Smooth muscle cell (in vitro differentiated cells): ENCODE data around the gene CABS1. TPM values are rescaled to one million over a fixed set of nuclear protein-coding genes. Genes with fewer than 3 reads are reported as not detected.

Source experiments
- DNase-seq: peaks from one replicate; lab custom pipeline; 2025; ENCODE audit not compliant: unreplicated experiment; lab: John Stamatoyannopoulos, UW
- H2AFZ ChIP-seq: fragments of 200-600 bp; sonication (generic); 2 replicates; pipeline ENCODE4 v1.6.0; 2016; ENCODE audit warnings: antibody characterized with exemption, low read depth, mild to moderate bottlenecking
- H3F3A ChIP-seq: fragments of 200-600 bp; sonication (generic); 2 replicates; pipeline ENCODE4 v1.6.0; 2017; ENCODE audit warnings: antibody characterized with exemption, low read depth
- H3K27ac ChIP-seq: fragments of 200-600 bp; sonication (generic); 2 replicates; pipeline ENCODE4 v1.5.1; 2016; ENCODE audit warnings: low read depth, mild to moderate bottlenecking
- H3K27me3 ChIP-seq: fragments of 200-600 bp; sonication (generic); 2 replicates; pipeline ENCODE4 v1.6.1; 2016; ENCODE audit warnings: low read depth, mild to moderate bottlenecking
- H3K36me3 ChIP-seq: fragments of 200-600 bp; sonication (generic); 2 replicates; pipeline ENCODE4 v1.5.1; 2016; ENCODE audit warnings: low read depth
- H3K4me1 ChIP-seq: fragments of 200-600 bp; sonication (generic); 2 replicates; pipeline ENCODE4 v1.5.1; 2016; ENCODE audit warnings: low read depth
- H3K4me2 ChIP-seq: fragments of 200-600 bp; sonication (generic); 2 replicates; pipeline ENCODE4 v1.6.0; 2016; ENCODE audit warnings: mild to moderate bottlenecking
- H3K4me3 ChIP-seq: fragments of 200-600 bp; sonication (generic); 2 replicates; pipeline ENCODE4 v1.5.1; 2016; ENCODE audit warnings: mild to moderate bottlenecking
- H3K79me2 ChIP-seq: fragments of 200-600 bp; sonication (generic); 2 replicates; pipeline ENCODE4 v1.6.0; 2016; ENCODE audit warnings: low read depth, mild to moderate bottlenecking
- H3K9ac ChIP-seq: fragments of 200-600 bp; sonication (generic); 2 replicates; pipeline ENCODE4 v1.6.0; 2016; ENCODE audit warnings: low read depth
- H3K9me3 ChIP-seq: fragments of 200-600 bp; sonication (generic); replicated peaks from 2 replicates; pipeline ENCODE4 v1.5.1; 2016; ENCODE audit warnings: low read depth
- H4K20me1 ChIP-seq: fragments of 200-600 bp; sonication (generic); 2 replicates; pipeline ENCODE4 v1.6.0; 2016; ENCODE audit warnings: low read depth
- CTCF ChIP-seq: fragments of 200-600 bp; sonication (generic); IDR thresholded peaks from 2 replicates; pipeline ENCODE4 v1.5.1; 2017; ENCODE audit warnings: borderline replicate concordance, mild to moderate bottlenecking, antibody characterized with exemption; ENCODE audit not compliant: insufficient read depth, poor library complexity, severe bottlenecking
- WGBS: methylation state at CpG from one replicate; pipeline ENCODE4 v1.1.7; 2016; ENCODE audit warnings: low lambda C conversion rate; 5-methylcytosine and 5-hydroxymethylcytosine counted together
- polyA plus RNA-seq: library from polyadenylated mRNA; unstranded; fragments of >200 nt; fragmentation: Nextera tagmentation; extraction: Ambion mirVana; gene quantifications from 2 replicates; pipeline ENCODE4 v1.2.1, GENCODE V29; 2016
- total RNA-seq: library from RNA; depleted of rRNA; stranded (reverse); fragments of >200 nt; gene quantifications from 2 replicates; pipeline ENCODE4 v1.2.3, GENCODE V29; 2014

The CABS1 gene
- total and polyA plus RNA-seq, 2 experiments from 2014 or later = not detected

GRCh38 chr4:70382691-70383181, 48.0 kb downstream of the CABS1 start, which contains the start of gene SMR3B:
SMR3B (plus strand) TSS chr4:70383131; CDS start chr4:70384511, 1,380 bp downstream.
- Histone ChIP-seq H2AFZ (no peak within 1 kb of the TSS), H3K4me1 (no peaks in the 10 kb centered on the region), H3K27ac (no peak within 1 kb of the TSS), H3F3A (no peaks in the 10 kb centered on the region), H3K4me3 (no peak within 1 kb of the TSS), H4K20me1 (no peaks in the 10 kb centered on the region), H3K79me2 (no peaks in the 10 kb centered on the region), H3K4me2 (no peak within 1 kb of the TSS), H3K9me3 (no peaks in the 10 kb centered on the region), H3K9ac (no peak within 1 kb of the TSS), H3K36me3 (no peaks in the 10 kb centered on the region), H3K27me3 (no peaks in the 10 kb centered on the region)
- no peak for DNase-seq
- TF ChIP-seq CTCF = no peak
- WGBS = 90% methylated on average over 5 of the region's 5 CpGs

Other genes starting within 250 kb of the CABS1 start
- gene PRR27, start 180.7 kb upstream of the CABS1 start, total RNA-seq = not detected in 2 replicates
- gene PRR27, start 180.7 kb upstream of the CABS1 start, polyA plus RNA-seq = not detected in 2 replicates
- 0.18 and 0.54 TPM in 2 replicates for gene ODAM, start 139.3 kb upstream of the CABS1 start, total RNA-seq
- gene ODAM, start 139.3 kb upstream of the CABS1 start, polyA plus RNA-seq = 0.93 and 1.5 TPM in 2 replicates
- 5.6 and 16.1 TPM in 2 replicates for gene FDCSP, start 108.9 kb upstream of the CABS1 start, total RNA-seq
- 5.1 and 12.5 TPM in 2 replicates for gene FDCSP, start 108.9 kb upstream of the CABS1 start, polyA plus RNA-seq
- not detected in 2 replicates for gene CSN3, start 92.4 kb upstream of the CABS1 start, total RNA-seq
- gene CSN3, start 92.4 kb upstream of the CABS1 start, polyA plus RNA-seq = not detected in 2 replicates
- gene SMR3A, start 25.8 kb downstream of the CABS1 start, total RNA-seq = not detected in 2 replicates
- gene SMR3A, start 25.8 kb downstream of the CABS1 start, polyA plus RNA-seq = not detected in 2 replicates
- gene SMR3B, start 48.1 kb downstream of the CABS1 start, total RNA-seq = not detected in 2 replicates
- gene SMR3B, start 48.1 kb downstream of the CABS1 start, polyA plus RNA-seq = not detected in 2 replicates
- gene OPRPN, start 63.0 kb downstream of the CABS1 start, total RNA-seq = not detected in 2 replicates
- not detected in 2 replicates for gene OPRPN, start 63.0 kb downstream of the CABS1 start, polyA plus RNA-seq
- gene MUC7, start 137.2 kb downstream of the CABS1 start, total RNA-seq = not detected in 2 replicates
- gene MUC7, start 137.2 kb downstream of the CABS1 start, polyA plus RNA-seq = not detected in 2 replicates
- not detected in 2 replicates for gene AMTN, start 183.6 kb downstream of the CABS1 start, total RNA-seq
- 0.61 and 1.4 TPM in 2 replicates for gene AMTN, start 183.6 kb downstream of the CABS1 start, polyA plus RNA-seq